Activated CD8-positive, alpha-beta memory T cell treated with anti-CD3 and anti-CD28 coated beads, Interleukin-2, amount 50 U/mL, for 1 hour (primary cell): ENCODE results near the gene ANKRD65.
"Not testable (repeated sequence)": the region's sequence is repeated elsewhere in the genome, so short reads cannot be mapped to it uniquely, and the experiment has no call there.

Experiments
- DNase-seq: peaks from one replicate; pipeline ENCODE4 v3.0.0-alpha.2; 2020; ENCODE audit errors: extremely low read depth

Gene ANKRD65

DNA sequence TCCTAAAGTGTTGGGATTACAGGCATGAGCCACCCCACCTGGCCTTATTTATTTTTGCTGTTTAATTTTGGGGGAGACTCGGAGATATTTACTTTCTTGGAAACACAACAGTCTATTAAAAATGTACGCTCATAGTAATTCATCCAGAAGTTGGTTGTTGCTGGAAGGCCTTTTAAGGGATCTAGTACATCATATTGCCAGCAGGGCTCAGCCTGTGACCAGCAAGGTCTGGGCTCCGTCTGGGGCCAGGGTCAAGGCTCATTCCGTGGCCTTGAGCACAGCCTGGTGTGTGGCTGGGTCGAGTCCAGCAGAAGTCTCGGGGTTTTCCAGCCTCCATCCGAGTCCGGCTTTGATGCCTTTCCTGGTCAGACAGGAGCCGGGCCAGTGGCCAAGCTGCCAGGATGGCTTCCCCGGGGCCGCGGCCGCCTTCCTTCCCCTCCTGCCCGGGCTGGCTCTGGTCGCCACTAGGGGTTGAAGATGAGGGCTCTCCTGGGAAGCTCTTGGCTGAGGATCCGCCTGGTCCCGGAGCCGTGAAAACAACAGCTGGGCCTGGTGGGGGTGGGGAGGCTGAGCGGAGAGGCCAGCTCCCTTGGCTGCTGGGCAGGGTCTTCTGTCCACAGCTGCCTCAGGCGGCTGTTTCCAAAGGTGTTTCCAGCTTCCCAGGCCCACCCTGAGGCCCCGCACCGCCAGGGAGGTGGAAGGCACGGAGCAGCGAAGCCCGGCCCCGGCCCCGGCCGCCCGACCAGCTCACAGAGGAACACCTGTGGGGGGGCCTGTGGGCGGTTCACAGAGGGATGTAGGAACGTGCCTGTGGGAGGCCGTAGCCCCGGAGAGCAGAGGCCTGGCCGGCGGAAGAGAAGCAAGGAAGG, 9.3 kb upstream of the ANKRD65 start:
- no peak for DNase-seq

DNA sequence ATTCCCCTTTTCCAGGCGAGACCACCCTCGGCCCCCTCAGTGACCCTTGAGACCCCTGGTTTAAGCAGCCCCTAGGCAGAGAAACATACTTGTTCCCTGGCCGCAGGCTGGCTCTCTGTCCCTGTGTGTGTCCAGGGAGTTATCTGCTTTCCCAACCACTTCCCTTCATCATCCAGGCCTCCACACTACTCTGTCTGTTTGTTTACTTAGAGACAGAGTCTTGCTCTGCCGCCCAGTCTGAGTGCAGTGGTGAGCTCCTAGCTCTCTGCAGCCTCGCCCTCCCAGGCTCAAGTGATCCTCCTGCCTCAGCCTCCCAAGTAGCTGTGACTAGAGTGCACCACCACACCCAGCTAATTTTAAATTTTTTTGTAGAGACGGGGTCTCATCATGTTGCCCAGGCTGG, 8.6 kb upstream of the ANKRD65 start:
- DNase-seq: no peak

DNA sequence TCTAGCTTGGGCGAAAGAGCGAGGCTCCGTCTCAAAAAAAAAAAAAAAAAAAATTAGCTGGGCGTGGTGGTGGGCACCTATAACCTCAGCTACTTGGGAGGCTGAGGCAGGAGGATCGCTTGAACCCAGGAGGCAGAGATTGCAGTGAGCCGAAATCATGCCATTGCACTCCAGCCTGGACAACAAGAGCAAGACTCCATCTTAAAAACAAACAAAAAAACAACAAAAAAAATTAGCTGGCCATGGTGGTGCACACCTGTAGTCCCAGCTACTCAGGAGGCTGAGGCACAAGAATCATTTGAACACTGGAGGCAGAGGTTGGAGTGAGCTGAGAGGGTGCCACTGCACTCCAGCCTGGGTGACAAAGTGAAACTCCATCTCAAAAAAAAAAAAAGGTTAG, 7.9 kb upstream of the ANKRD65 start:
- DNase-seq: not testable (repeated sequence)

DNA sequence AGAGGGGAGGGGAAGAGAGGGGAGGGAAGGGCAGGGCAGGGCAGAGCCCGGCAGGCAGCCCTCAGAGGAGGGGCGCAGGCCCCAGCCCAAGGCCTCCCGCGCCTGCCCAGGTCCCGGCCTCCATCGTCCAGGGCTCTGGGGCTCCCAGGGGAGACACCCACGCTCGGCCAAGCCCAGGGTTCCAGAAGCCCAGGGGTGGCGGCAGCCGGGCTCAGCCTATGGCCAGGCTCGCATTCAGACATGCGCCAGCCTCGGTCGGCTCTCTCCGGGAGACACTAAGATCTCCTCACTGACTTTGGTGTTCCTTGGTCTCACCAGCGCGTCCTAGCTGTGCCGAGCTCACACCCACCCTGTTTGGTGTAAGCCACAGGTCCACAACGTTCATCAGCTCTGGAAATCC, 7.1 kb upstream of the ANKRD65 start:
- DNase-seq: no peak

DNA sequence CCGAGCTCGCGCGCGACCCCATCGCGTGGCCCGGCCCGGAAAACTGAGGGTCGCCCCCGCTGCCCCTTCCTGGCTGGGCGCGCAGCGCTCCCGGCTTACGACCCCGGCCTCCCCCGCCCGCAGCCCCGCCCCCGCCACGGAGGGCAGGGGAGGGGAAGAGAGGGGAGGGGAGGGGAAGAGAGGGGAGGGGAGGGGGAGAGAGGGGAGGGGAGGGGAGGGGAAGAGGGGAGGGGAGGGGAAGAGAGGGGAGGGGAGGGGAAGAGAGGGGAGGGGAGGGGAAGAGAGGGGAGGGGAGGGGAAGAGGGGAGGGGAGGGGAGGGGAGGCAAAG, 6.7 kb upstream of the ANKRD65 start:
- no peak for DNase-seq

DNA sequence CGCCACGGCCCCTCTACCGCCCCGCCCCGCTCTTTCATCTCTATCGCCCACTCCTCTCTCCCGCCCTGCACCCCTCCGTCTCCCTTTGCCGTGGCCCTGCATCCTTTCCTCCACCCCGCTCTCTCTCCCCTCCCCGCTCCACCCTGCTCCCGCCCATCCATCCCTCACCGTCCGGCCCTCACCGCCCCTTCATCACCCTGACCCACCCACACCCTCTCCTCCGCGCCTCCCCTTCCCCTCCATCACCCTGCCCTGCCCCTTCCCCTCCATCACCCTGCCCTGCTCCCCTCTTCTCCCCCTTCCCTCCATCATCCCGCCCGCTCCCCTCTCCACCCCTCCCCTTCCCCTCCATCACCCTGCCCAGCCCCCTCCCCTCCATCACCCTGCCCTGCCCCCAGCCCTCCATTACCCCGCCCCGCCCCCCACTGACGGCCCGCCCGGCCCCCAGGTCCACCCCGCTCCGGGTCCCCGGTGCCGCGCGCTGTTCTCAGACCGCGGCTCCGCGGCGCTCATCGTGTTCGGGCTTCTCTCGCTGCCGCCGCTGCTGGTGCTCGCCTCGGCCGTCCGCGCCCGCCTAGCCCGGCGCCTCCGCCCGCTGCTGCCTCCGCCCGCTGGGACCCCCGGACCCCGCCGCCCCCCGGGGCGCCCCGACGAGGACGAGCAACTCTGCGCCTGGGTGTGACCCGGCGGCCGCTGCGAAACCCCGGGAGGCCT, 6.2 kb upstream of the ANKRD65 start:
- no peak for DNase-seq

DNA sequence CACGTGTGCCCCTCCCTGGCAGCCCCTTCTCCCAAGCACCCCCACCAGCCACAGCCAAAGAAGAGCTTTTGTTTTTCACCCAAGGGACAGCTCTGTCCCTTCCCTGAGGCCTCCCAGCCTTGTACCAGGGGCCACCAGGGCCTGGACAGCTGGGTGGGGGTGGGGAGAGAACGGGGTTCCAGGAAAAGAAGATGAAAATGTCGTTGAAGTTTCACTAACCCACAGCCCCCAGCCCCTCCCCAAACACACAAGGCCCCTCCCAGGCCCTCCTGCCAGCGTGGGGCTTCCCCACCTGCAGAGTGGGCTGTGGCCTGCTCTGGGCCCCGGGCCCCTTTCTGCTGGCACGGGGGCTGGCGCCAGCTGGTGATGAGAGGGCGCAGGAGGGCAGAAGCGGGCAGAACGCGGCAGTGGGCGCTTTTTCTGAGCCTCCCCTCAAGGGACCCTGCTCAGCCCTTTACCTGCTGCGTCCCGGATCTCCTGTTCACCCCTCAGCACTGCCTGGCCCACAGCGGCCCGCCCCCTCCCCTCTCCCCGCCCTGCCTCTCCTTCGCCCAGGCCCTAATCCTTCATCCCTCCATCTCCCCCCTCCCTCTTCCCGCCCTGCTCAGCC, 5.5 kb upstream of the ANKRD65 start:
- no peak for DNase-seq

DNA sequence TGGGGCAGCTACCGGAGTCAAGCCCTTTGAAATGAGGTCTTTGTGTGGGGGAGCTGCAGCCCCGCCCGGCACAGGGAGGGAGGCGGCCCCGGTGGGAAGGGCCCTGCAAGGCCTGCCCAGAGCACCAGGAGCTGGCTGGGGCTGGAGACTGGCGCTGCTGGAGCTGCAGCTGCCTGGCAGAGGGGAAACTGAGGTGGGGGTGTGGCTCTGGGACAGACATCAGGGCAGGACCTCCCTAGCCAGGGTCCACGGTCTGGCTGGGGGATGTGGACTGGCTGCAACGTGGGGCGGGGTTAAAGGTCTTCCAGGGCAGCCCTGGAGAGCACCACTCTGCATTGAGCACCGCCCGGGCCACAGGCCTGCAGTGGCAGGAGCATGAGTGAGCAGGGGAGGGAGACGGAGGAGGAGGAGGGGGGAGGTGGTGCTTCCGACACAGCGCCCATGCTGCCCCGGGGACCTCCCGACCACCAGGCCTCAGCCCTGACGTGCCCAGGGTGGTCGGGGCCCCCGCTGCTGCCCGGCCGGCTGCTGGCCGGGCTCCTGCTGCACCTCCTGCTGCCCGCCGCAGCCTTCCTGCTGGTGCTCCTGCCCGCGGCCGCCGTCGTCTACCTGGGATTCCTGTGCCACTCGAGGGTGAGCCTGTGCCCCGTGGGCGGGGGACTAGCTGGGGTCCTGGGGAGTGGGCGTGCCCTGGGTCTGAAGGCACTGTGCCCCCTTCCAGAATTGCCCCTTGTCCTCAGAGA, 4.8 kb upstream of the ANKRD65 start:
- no peak for DNase-seq

DNA sequence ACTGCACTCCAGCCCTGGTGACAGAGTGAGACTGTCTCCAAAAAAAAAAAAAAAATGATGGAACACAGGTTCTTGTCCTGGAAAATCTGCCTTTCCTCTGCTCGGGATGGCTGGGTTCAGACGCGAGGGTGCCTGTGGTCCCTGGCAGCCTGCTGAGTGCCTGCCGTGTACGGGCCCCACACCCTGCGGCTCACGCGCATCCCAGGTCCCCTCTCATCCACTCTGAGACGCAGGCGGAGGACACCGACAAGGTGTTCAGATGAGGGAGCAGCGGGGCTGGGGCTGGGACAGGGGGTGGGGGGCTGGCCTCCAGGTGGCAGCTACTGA, 4.3 kb upstream of the ANKRD65 start:
- no peak for DNase-seq

DNA sequence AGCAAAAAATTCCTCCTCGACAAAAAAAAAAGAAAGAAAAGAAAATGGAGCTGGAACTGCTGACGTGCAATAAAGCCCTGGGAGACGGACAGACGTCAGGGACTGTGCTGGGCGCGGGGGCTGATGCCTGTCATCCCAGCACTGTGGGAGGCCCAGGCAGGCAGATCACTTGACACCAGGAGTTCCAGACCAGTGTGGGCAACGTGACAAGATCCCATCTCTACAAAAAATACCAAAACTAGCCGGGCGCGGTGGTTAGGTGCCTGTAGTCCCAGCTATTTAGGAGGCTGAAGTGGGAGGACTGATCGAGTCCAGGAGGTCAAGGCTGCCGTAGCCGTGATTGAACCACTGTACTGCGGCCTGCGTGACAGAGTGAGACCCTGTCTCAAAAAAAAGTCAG, 3.6 kb upstream of the ANKRD65 start:
- DNase-seq: no peak

DNA sequence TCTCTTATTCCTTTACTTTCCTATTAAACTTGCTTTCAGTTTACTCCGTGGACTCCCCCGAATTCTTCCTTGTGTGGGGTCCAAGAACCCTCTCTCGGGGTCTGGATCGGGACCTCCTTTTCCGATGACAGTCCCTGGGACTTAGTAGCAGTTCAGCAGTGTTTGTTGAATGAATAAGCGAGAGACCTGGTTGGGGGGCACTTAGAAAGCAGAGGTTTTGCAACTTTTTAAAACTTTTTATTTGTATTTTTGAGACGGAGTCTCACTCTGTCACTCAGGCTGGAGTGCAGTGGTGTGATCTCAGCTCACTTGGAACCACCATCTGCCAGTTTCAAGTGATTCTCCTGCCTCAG, 2.1 kb upstream of the ANKRD65 start:
- DNase-seq: no peak

DNA sequence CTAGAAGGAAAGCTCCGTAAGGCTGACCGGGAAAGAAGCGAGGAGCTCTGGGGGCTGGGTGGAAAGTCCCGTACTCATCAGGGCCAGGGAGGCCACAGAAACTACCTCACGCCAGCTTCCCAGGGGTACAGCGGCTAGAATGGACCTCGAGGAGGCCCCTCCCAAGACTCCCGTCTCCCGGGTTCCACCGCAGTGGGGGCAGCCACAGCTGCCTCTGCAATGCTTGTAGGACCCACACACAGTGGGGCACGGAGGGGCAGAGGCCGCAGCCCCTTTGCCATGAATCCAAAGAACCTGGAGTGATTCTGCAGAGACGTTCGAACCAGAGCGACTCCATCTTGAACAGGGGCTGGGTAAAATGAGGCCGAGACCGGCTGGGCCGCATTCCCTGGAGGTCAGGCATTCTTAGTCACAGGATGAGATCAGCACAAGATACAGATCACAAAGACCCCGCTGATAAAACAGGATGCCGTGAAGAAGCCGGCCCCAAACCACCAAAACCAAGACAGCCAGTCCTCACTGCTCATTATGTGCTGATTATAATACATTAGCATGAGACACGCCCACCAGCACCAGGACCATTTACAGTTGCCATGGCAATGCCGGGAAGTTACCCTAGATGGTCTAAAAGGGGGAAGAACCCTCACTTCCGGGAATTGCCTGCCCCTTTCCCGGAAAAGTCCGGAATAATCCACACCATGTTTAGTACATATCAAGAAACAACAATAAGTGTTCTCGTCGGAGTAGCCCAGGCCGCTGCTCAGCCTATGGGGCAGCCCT, 1.6 kb upstream of the ANKRD65 start:
- DNase-seq: no peak

DNA sequence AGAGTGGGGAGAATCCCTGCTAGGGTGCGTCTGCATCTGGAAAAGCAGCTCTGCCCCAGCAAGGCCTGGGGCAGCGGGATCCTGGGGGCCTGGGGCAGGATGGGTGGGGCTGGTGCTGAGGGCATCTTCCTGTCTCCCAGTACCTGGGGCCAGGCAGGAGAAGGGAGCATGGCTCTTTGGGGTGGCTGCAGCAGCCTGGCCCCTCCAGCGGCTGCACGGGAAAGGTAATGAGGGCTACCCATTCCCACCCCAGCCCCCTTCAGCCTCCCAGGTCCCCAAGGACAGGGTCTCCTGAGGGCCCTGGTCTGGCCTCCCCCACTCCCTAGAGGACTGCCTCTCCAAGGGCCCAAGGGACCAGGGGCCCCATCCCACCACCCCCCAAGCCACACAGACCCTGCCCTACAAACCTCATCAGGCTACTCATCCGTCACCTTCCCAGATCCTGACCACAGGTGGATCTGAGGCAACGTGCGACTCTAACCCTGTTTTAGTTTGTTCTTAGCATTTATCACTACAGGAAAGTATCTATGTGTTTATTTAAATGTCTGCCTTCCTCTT, 910 bp upstream of the ANKRD65 start:
- DNase-seq: no peak

DNA sequence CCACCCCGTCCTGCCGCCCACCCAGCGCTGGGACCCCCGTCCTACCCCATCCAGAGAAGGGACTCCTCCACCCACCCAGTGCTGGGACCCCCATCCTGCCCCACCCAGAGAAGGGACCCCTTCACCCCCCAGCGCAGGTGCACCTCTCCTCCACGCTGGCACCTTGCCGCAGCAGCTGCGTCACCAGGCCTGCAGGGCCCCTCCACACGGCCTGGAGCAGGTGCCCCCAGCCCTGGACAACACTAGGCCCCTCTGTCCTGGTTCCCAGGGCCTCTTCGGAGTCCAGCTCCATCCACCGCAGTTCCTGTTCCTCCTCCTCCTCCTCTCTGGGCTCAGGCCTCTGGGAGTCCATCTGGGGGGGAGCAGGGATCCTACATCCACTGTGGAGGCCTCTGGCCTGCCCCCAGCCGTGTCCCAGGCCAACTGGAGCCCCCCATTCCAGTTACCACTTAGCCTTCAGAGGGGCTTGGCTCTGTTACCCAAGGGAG, 378 bp downstream of the ANKRD65 start:
- DNase-seq: no peak

DNA sequence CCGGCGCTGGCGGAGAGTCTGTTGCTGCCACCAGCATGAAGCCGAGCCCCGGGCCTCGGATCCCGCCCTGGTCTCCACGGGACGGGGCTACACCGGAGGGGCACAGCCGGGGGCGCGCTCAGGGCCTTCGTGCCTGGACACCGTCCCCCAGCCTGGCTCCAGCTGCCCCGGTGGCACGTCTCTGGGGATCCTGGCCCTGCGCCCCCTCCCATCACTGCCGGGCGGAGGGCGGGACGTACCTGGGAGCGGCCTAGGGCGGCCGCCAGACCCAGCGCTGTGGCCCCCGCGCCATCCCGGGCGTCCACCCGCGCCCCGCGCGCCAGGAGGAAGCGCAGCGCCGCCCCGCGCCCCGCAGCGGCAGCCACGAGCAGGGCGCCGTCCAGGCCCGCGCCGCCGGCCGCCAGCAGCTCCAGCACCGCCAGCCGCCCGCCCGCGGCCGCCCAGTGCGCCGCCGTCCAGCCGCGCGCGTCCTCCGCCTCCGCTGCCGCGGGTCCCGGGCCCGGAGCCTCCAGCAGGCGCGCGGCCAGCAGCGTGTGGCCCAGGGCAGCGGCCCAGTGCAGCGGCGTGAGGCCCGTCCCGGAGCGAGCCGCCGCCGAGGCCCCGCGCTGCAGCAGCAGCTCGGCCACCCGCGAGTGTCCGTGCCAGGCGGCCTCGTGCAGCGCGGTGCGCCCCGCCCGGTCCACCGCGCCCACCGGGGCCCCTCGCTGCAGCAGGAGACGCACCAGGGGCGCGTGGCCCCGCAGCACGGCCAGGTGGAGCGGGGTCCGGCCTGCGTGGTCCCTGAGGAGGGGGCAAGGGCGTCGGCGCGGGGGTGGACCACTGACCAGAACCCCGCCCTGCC, 1.0 kb downstream of the ANKRD65 start:
- DNase-seq: no peak

DNA sequence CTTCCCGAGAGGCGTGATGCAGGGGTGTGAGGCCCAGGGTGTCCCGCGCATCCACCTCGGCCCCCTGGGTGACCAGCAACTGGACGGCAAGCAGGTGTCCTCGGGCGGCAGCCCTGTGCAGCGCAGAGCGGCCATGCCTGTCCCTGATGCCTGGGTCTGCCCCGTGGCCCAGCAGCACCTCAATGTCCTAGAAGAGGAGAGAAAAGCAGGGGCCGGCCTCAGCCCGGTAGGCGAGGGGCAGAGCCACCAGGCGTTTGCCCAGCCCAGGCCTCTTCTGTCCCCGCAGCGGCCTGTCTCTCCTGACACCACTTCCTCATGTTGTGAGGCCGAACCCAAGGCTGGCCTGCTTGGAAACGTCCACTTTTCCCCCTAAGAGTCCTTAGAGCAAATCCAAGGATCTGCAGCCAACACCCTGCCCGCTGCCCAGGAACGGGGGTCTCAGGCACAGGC, 1.7 kb downstream of the ANKRD65 start:
- no peak for DNase-seq

DNA sequence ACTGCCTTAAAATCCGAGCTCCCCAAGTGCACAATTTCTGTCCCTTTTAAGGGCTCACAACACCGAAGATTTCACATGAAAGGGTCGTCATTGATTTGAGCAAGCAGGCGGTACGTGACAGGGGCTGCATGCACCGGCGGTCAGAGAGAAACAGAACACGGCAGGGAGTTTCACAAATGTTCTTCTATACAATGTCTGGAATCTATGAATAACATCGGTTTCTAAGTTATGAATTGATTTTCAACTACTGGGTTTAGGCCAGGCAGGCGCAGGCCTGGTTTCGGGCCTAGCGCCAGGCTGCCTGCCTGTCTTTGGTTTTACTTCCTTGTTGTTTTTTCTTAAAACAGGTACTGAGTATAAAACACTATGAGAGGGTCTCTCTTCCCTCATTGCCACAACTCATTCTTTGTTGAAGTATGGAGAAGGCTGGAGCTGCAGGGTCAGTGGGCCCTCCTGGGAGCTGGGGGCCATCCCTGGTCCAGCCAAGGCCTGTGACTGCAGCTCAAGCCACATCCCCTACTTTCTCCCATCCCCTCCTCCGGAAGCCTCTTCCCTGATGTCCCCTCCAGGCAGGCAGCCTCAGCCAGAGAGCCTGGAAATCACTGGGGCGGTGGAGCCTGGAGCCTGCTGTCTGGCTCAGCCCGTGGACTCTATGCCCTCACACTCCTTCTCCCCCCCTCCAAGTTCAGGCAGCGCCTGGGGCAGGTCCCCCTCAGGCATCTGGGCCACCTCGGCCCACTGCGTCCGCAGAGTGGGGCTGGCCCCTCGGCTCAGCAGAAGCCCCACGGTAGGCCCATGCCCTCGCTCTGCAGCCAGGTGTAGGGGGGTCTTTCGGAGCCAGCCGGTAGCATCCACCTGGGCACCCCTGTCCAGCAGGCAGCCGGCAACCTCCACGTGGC, 2.4 kb downstream of the ANKRD65 start:
- no peak for DNase-seq

DNA sequence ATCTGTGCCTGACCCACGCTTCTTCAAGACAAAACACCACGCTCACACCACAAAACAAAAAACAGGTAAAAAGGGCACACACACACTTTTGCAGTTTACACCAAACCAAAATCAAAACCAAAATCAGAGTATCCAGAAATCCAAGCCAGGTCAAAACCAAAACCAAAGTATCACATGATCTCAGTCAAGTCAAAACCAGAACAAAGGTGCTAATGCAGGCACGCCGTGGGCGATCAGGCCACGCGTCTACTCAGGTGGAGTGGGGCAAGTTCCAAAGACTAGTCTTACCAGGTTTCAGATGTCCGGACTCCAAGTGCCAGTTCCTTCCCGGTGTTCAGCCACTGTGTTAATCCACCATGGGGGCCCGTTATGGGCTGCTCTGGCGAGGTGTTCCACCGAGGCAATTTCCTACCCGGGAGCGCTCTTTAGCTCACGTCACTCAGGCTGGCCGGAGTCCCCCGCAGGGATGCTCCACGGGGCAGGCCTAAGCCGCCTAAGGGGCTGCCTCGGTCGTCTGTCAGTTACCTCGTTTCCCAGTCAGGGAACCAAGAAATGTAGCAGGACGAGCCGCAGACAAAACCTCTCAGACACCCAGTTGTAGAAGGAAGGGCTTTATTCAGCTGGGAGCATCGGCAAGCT, 3.1 kb downstream of the ANKRD65 start:
- DNase-seq: not testable (repeated sequence)

DNA sequence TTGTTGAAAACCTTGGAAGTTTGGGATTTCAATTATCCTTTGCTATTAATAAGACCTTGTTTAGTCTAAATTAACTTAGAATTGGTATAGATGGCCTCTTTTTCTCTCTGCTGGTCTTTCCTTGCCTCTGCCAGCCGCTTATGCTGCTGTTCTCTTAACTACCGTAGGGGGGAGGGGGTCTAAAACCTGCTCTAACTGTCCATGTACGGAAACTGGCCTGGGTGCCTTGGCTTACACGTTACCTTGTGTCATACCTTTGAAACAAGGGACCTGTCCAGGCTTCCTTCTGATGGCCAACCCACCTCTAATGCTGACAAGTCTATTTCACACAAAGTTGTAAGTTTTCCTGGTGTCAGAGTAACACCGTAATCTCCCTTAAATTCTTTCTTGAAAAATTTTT, 3.7 kb downstream of the ANKRD65 start:
- not testable (repeated sequence) for DNase-seq
